Activated CD4-positive, alpha-beta memory T cell treated with anti-CD3 and anti-CD28 coated beads for 36 hours (primary cell): ENCODE measurements around the gene SNAP29. TPM values are rescaled to one million over a fixed set of nuclear protein-coding genes. Genes with fewer than 3 reads are reported as not detected.

ENCODE experiments used
- CTCF ChIA-PET: fragments of 350-600 bp; sonication (Branson Sonifier 250); formaldehyde crosslinking; loops from one replicate; lab custom pipeline; 2021; ENCODE audit warnings: antibody characterized with exemption, inconsistent platforms; lab: Charles Lee
- POLR2A ChIA-PET: fragments of 350-600 bp; sonication (Branson Sonifier 250); formaldehyde crosslinking; loops from one replicate; lab custom pipeline; 2021; ENCODE audit warnings: antibody characterized with exemption; lab: Charles Lee
- DNase-seq: peaks from one replicate; pipeline ENCODE4 v3.0.0-alpha.2; 2020
- H3K27ac Mint-ChIP-seq: one replicate; pipeline ENCODE4 v1.8.0; 2021; ENCODE audit warnings: mixed read lengths
- H3K27me3 Mint-ChIP-seq: one replicate; pipeline ENCODE4 v1.8.0; 2021; ENCODE audit warnings: mixed read lengths
- H3K36me3 Mint-ChIP-seq: one replicate; pipeline ENCODE4 v1.8.0; 2021; ENCODE audit warnings: mixed read lengths
- H3K4me1 Mint-ChIP-seq: one replicate; pipeline ENCODE4 v1.8.0; 2021; ENCODE audit warnings: low read depth, mixed read lengths
- H3K4me3 Mint-ChIP-seq: one replicate; pipeline ENCODE4 v1.8.0; 2021; ENCODE audit warnings: mild to moderate bottlenecking, mixed read lengths
- H3K9me3 Mint-ChIP-seq: one replicate; pipeline ENCODE4 v1.8.0; 2021; ENCODE audit warnings: mixed read lengths
- intact Hi-C: fragments of 100-400 bp; cut with micrococcal nuclease; formaldehyde crosslinking; loops from one replicate; pipeline ENCODE4 v1.15.1; 2023
- total RNA-seq, 2 experiments: library from RNA; stranded (reverse); gene quantifications; one replicate each; pipeline ENCODE4 v1.2.3, GENCODE V29; 2021

SNAP29 gene
- total RNA-seq: 10 to 100 TPM; 28.2 to 29.1 TPM

- Mint-ChIP-seq H3K4me3 (peak within 1 kb of the TSS; percentile 86), H3K27ac (peak within 1 kb of the TSS; percentile 45), H3K9me3 (no peaks in the 10 kb centered on the region), H3K27me3 (no peaks in the 10 kb centered on the region), H3K4me1 (peaks cover 49% of the 10 kb centered on the region), H3K36me3 (peaks cover 4% of the 10 kb centered on the region)
- CTCF ChIA-PET: no interaction called here
- POLR2A ChIA-PET: interaction anchor here (0.7 kb wide), 1 partner anchor 9 kb away, joined by 3 read pairs; no protein-coding TSS in a partner anchor
- peak; percentile 98 for DNase-seq
- intact Hi-C loops: loop anchor here (1.0 kb wide), 1 partner anchor 58 kb away; the partner anchor contains the start of gene CRKL
These were observed at the start of gene SNAP29, which contains the start of gene PI4KA for GRCh38 chr22:20858615-20859416. Gene SNAP29, plus strand, starts transcription at chr22:20859007. Its CDS starts 104 bp downstream, at chr22:20859111. Gene PI4KA, minus strand, starts transcription at chr22:20858811. Its CDS starts 86 bp downstream, at chr22:20858725.

- H3K27ac Mint-ChIP-seq: no peak overlapping the region
These were observed 49.1 kb upstream of the SNAP29 start for GRCh38 chr22:20809538-20810185.

GRCh38 chr22:20810645-20811044 is 48.2 kb upstream of the SNAP29 start:
- Mint-ChIP-seq H3K27me3 (no peaks in the 10 kb centered on the region), H3K4me1 (peaks cover 9% of the 10 kb centered on the region), H3K9me3 (no peaks in the 10 kb centered on the region), H3K36me3 (peaks cover 37% of the 10 kb centered on the region), H3K4me3 (no peak overlapping the region), H3K27ac (no peak overlapping the region)
- intact Hi-C loops: no loop called here
- CTCF ChIA-PET: no interaction called here
- POLR2A ChIA-PET: no interaction called here
- DNase-seq: no peak

More at GRCh38 chr22:20809538-20810185, 49.1 kb upstream of the SNAP29 start:
- intact Hi-C loops: no loop called here
- Mint-ChIP-seq H3K4me1 (peaks cover 9% of the 10 kb centered on the region), H3K27me3 (no peaks in the 10 kb centered on the region), H3K4me3 (no peak overlapping the region), H3K9me3 (no peaks in the 10 kb centered on the region), H3K36me3 (peaks cover 44% of the 10 kb centered on the region)
- ChIA-PET POLR2A (no interaction called here), CTCF (interaction anchor here (0.6 to 0.8 kb wide), 2 partner anchors 76 to 195 kb away, joined by 3 read pairs; no protein-coding TSS in a partner anchor)
- DNase-seq: no peak

GRCh38 chr22:20811171-20811570 is 47.6 kb upstream of the SNAP29 start:
- Mint-ChIP-seq H3K4me3 (no peak overlapping the region), H3K4me1 (peaks cover 4% of the 10 kb centered on the region), H3K36me3 (peaks cover 33% of the 10 kb centered on the region), H3K9me3 (no peaks in the 10 kb centered on the region), H3K27me3 (no peaks in the 10 kb centered on the region), H3K27ac (no peak overlapping the region)
- intact Hi-C loops: no loop called here
- POLR2A ChIA-PET: no interaction called here
- CTCF ChIA-PET: no interaction called here
- DNase-seq: no peak

- H3K9me3 Mint-ChIP-seq: no peaks in the 10 kb centered on the region
- no peaks in the 10 kb centered on the region for H3K27me3 Mint-ChIP-seq
- POLR2A ChIA-PET: no interaction called here
- no peak for DNase-seq
- peaks cover 36% of the 10 kb centered on the region for H3K36me3 Mint-ChIP-seq
- intact Hi-C loops: no loop called here
- CTCF ChIA-PET: interaction anchor here (0.8 kb wide), 1 partner anchor 28 kb away, joined by 3 read pairs; no protein-coding TSS in a partner anchor
- no peak overlapping the region for H3K4me3 Mint-ChIP-seq
- no peak overlapping the region for H3K27ac Mint-ChIP-seq
- H3K4me1 Mint-ChIP-seq: peaks cover 2% of the 10 kb centered on the region
These were observed 46.7 kb upstream of the SNAP29 start for GRCh38 chr22:20811971-20812660.

GRCh38 chr22:20813056-20813455 is 45.8 kb upstream of the SNAP29 start:
- POLR2A ChIA-PET: no interaction called here
- Mint-ChIP-seq H3K9me3 (no peaks in the 10 kb centered on the region), H3K4me1 (peaks cover 2% of the 10 kb centered on the region), H3K27ac (no peak overlapping the region), H3K27me3 (no peaks in the 10 kb centered on the region), H3K4me3 (no peak overlapping the region), H3K36me3 (peaks cover 34% of the 10 kb centered on the region)
- DNase-seq: no peak
- intact Hi-C loops: no loop called here
- CTCF ChIA-PET: no interaction called here

- H3K27ac Mint-ChIP-seq: no peak overlapping the region
- peaks cover 34% of the 10 kb centered on the region for H3K36me3 Mint-ChIP-seq
- no peak overlapping the region for H3K4me3 Mint-ChIP-seq
- H3K4me1 Mint-ChIP-seq: peaks cover 2% of the 10 kb centered on the region
- H3K9me3 Mint-ChIP-seq: no peaks in the 10 kb centered on the region
- no peak for DNase-seq
- H3K27me3 Mint-ChIP-seq: no peaks in the 10 kb centered on the region
- ChIA-PET CTCF (interaction anchor here (1.0 kb wide), 1 partner anchor 30 kb away, joined by 3 read pairs; no protein-coding TSS in a partner anchor), POLR2A (no interaction called here)
- intact Hi-C loops: no loop called here
These were observed 44.5 kb upstream of the SNAP29 start for GRCh38 chr22:20814221-20814808.

GRCh38 chr22:20815477-20816050 is 43.2 kb upstream of the SNAP29 start:
- Mint-ChIP-seq H3K27ac (no peak overlapping the region), H3K36me3 (peaks cover 33% of the 10 kb centered on the region), H3K4me3 (no peak overlapping the region), H3K27me3 (no peaks in the 10 kb centered on the region), H3K4me1 (peaks cover 2% of the 10 kb centered on the region), H3K9me3 (no peaks in the 10 kb centered on the region)
- DNase-seq: no peak
- ChIA-PET POLR2A (no interaction called here), CTCF (interaction anchor here (1.4 kb wide), 1 partner anchor 9 kb away, joined by 3 read pairs; no protein-coding TSS in a partner anchor)
- intact Hi-C loops: no loop called here

- POLR2A ChIA-PET: no interaction called here
- Mint-ChIP-seq H3K36me3 (peaks cover 24% of the 10 kb centered on the region), H3K4me3 (no peak overlapping the region), H3K27ac (no peak overlapping the region), H3K9me3 (no peaks in the 10 kb centered on the region), H3K27me3 (no peaks in the 10 kb centered on the region), H3K4me1 (no peaks in the 10 kb centered on the region)
- no peak for DNase-seq
- CTCF ChIA-PET: interaction anchor here (1.4 kb wide), 1 partner anchor 10 kb away, joined by 3 read pairs; no protein-coding TSS in a partner anchor
- intact Hi-C loops: no loop called here
These were observed 42.2 kb upstream of the SNAP29 start for GRCh38 chr22:20816559-20816958.

GRCh38 chr22:20818471-20818870 is 40.3 kb upstream of the SNAP29 start:
- ChIA-PET CTCF (interaction anchor here (1.0 kb wide), 1 partner anchor 34 kb away, joined by 3 read pairs; no protein-coding TSS in a partner anchor), POLR2A (no interaction called here)
- no peaks in the 10 kb centered on the region for H3K9me3 Mint-ChIP-seq
- no peak overlapping the region for H3K4me3 Mint-ChIP-seq
- no peaks in the 10 kb centered on the region for H3K4me1 Mint-ChIP-seq
- no peaks in the 10 kb centered on the region for H3K27me3 Mint-ChIP-seq
- no peak for DNase-seq
- H3K27ac Mint-ChIP-seq: no peak overlapping the region
- peaks cover 21% of the 10 kb centered on the region for H3K36me3 Mint-ChIP-seq
- intact Hi-C loops: no loop called here

- no peak overlapping the region for H3K27ac Mint-ChIP-seq
- no peaks in the 10 kb centered on the region for H3K4me1 Mint-ChIP-seq
- H3K36me3 Mint-ChIP-seq: peaks cover 19% of the 10 kb centered on the region
- POLR2A ChIA-PET: no interaction called here
- intact Hi-C loops: no loop called here
- CTCF ChIA-PET: interaction anchor here (0.6 to 1.0 kb wide), 2 partner anchors 20 to 35 kb away, joined by 3 read pairs; no protein-coding TSS in a partner anchor
- H3K9me3 Mint-ChIP-seq: no peaks in the 10 kb centered on the region
- DNase-seq: no peak
- H3K27me3 Mint-ChIP-seq: no peaks in the 10 kb centered on the region
- no peak overlapping the region for H3K4me3 Mint-ChIP-seq
These were observed 39.3 kb upstream of the SNAP29 start for GRCh38 chr22:20819471-20819870.
